ENCODE data around the gene TENM3.

TENM3 gene

DNA sequence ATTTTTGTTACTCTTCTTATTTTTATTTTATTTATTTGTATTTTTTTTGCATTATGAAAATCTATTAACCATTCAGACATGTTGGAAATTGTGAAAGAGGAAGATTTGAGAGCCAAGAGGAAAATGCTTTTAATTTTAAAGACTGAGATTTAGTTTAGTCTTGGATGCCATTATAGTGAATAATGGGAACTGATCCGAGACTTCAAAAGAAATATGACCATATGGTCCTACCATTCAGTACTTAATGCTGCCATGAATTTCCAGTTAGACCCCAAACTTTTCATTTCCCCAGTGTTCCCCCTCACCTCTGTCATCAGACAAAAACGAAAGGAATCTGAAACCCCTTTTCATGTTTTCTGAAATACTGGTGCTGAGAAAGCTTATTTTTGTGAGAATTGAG is 95.5 kb downstream of the TENM3 start:
- DNase-seq, result no peak
- no peaks in the 10 kb centered on the region for H3K4me1 ChIP-seq (ENCODE audit: low read length)
- no peak overlapping the region for H2AFZ ChIP-seq (ENCODE audit: low read length)
- no peak overlapping the region for H3K4me2 ChIP-seq (ENCODE audit: low read depth, low read length)
- H3K79me2 ChIP-seq (ENCODE audit: low read length), result no peaks in the 10 kb centered on the region
- H3K9me2 ChIP-seq (replicated peaks; ENCODE audit: insufficient read depth, low read length), result no peaks in the 10 kb centered on the region
- H3K27me3 ChIP-seq (replicated peaks; ENCODE audit: insufficient read depth, low read length), result no peaks in the 10 kb centered on the region
- H4K20me1 ChIP-seq (ENCODE audit: insufficient read depth, low read length), result no peaks in the 10 kb centered on the region
- no peak overlapping the region for H3K4me3 ChIP-seq (ENCODE audit: low read length)
- no peaks in the 10 kb centered on the region for H3F3A ChIP-seq (ENCODE audit: insufficient read depth, low read length)
- no peak overlapping the region for H3K27ac ChIP-seq (ENCODE audit: low read length)
- H3K9me3 ChIP-seq (replicated peaks; ENCODE audit: insufficient read depth, low read length), result no peaks in the 10 kb centered on the region
- no peak overlapping the region for H3K9ac ChIP-seq (ENCODE audit: low read length)
- TF ChIP-seq, protein P1, sequence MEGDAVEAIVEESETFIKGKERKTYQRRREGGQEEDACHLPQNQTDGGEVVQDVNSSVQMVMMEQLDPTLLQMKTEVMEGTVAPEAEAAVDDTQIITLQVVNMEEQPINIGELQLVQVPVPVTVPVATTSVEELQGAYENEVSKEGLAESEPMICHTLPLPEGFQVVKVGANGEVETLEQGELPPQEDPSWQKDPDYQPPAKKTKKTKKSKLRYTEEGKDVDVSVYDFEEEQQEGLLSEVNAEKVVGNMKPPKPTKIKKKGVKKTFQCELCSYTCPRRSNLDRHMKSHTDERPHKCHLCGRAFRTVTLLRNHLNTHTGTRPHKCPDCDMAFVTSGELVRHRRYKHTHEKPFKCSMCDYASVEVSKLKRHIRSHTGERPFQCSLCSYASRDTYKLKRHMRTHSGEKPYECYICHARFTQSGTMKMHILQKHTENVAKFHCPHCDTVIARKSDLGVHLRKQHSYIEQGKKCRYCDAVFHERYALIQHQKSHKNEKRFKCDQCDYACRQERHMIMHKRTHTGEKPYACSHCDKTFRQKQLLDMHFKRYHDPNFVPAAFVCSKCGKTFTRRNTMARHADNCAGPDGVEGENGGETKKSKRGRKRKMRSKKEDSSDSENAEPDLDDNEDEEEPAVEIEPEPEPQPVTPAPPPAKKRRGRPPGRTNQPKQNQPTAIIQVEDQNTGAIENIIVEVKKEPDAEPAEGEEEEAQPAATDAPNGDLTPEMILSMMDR (IDR thresholded peaks at IDR 0.05; ENCODE audit: low read length), result no peak
- TF ChIP-seq EZH2phosphoT487 (IDR thresholded peaks at IDR 0.05; ENCODE audit: low read length), result no peak
- no peak for TF ChIP-seq EZH2 (optimal IDR thresholded peaks at IDR 0.05; ENCODE audit: low read depth, low read length)
- H3K36me3 ChIP-seq (replicated peaks; ENCODE audit: insufficient read depth, low read length), result no peaks in the 10 kb centered on the region

DNA sequence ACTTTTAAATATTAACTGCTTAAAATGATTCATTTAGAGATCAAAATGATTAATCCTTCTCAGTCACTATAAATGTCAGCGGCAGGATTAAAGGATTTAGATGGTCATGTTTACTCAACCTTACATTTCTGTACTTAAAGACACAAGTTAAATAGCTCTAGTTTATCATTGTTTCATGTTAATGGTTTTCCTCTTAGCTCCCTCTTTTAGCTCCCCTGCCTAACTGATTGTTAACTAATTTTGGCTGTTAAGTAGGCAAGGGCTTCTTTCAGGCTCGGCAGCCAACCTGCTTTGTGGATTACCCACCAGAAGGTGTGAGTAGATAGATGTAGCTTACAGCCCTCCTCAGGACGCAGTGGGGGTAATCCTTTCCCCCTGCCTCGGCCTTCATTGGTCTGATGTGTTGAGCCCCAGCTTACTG is 96.0 kb downstream of the TENM3 start:
- Histone ChIP-seq H2AFZ (ENCODE audit: low read length) (no peak overlapping the region), H3K9ac (ENCODE audit: low read length) (no peak overlapping the region), H3K4me3 (ENCODE audit: low read length) (no peak overlapping the region)

DNA sequence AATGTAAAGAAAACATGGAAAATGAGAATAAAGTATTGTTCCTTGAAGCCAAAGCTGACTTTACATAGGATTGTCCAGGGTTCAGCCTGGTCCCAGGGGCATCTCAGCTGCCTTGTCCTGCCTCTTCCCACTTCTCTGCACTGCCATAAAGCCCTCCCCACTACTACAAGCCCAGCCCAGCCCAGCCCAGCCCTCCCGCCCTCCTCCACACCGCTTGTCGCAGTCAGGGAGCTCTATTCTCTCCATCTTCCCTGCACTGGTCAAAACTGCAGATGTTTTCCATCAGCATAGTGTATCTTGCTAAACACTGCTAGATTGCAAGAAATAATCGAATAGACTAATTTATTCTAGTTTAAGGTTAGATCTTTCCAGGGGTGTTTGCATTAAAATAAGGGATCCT is 100.3 kb downstream of the TENM3 start:
- H3K9ac ChIP-seq (ENCODE audit: low read length), result no peak overlapping the region
- no peak overlapping the region for H3K4me2 ChIP-seq (ENCODE audit: low read depth, low read length)
- no peaks in the 10 kb centered on the region for H4K20me1 ChIP-seq (ENCODE audit: insufficient read depth, low read length)
- H3K4me3 ChIP-seq (ENCODE audit: low read length), result no peak overlapping the region
- no peak for TF ChIP-seq EZH2phosphoT487 (IDR thresholded peaks at IDR 0.05; ENCODE audit: low read length)
- TF ChIP-seq, protein P1 (IDR thresholded peaks at IDR 0.05; ENCODE audit: low read length), result no peak
- no peak for TF ChIP-seq EZH2 (optimal IDR thresholded peaks at IDR 0.05; ENCODE audit: low read depth, low read length)
- no peaks in the 10 kb centered on the region for H3K9me2 ChIP-seq (replicated peaks; ENCODE audit: insufficient read depth, low read length)
- H3K79me2 ChIP-seq (ENCODE audit: low read length), result no peaks in the 10 kb centered on the region
- no peaks in the 10 kb centered on the region for H3K9me3 ChIP-seq (replicated peaks; ENCODE audit: insufficient read depth, low read length)
- no peaks in the 10 kb centered on the region for H3F3A ChIP-seq (ENCODE audit: insufficient read depth, low read length)
- H3K27me3 ChIP-seq (replicated peaks; ENCODE audit: insufficient read depth, low read length), result no peaks in the 10 kb centered on the region
- no peak overlapping the region for H2AFZ ChIP-seq (ENCODE audit: low read length)
- no peak overlapping the region for H3K27ac ChIP-seq (ENCODE audit: low read length)
- no peak for DNase-seq
- no peaks in the 10 kb centered on the region for H3K4me1 ChIP-seq (ENCODE audit: low read length)
- no peaks in the 10 kb centered on the region for H3K36me3 ChIP-seq (replicated peaks; ENCODE audit: insufficient read depth, low read length)

More for the DNA sequence above, 96.0 kb downstream of the TENM3 start:
- no peak overlapping the region for H3K27ac ChIP-seq (ENCODE audit: low read length)
- H3K9me3 ChIP-seq (replicated peaks; ENCODE audit: insufficient read depth, low read length), result no peaks in the 10 kb centered on the region
- H3K4me1 ChIP-seq (ENCODE audit: low read length), result no peaks in the 10 kb centered on the region
- no peaks in the 10 kb centered on the region for H3F3A ChIP-seq (ENCODE audit: insufficient read depth, low read length)
- TF ChIP-seq EZH2 (optimal IDR thresholded peaks at IDR 0.05; ENCODE audit: low read depth, low read length) (no peak), EZH2phosphoT487 (IDR thresholded peaks at IDR 0.05; ENCODE audit: low read length) (no peak)
- TF ChIP-seq, protein P1 (IDR thresholded peaks at IDR 0.05; ENCODE audit: low read length), result no peak
- no peak for DNase-seq
- H3K4me2 ChIP-seq (ENCODE audit: low read depth, low read length), result no peak overlapping the region
- no peaks in the 10 kb centered on the region for H4K20me1 ChIP-seq (ENCODE audit: insufficient read depth, low read length)
- H3K36me3 ChIP-seq (replicated peaks; ENCODE audit: insufficient read depth, low read length), result no peaks in the 10 kb centered on the region
- H3K27me3 ChIP-seq (replicated peaks; ENCODE audit: insufficient read depth, low read length), result no peaks in the 10 kb centered on the region
- no peaks in the 10 kb centered on the region for H3K79me2 ChIP-seq (ENCODE audit: low read length)
- H3K9me2 ChIP-seq (replicated peaks; ENCODE audit: insufficient read depth, low read length), result no peaks in the 10 kb centered on the region

Measured in MM.1S (cell line).